Activated CD4-positive, alpha-beta T cell treated with anti-CD3 and anti-CD28 coated beads, Interleukin-2, amount 50 U/mL, for 24 hours (primary cell): ENCODE measurements around the gene DOK6.

Experiments used
- DNase-seq, 2 donors: peaks; one replicate each; pipeline ENCODE4 v3.0.0-alpha.2; 2020; ENCODE audit warnings: low read depth in 1 of 2, low spot score in 1 of 2

Gene DOK6

DNA sequence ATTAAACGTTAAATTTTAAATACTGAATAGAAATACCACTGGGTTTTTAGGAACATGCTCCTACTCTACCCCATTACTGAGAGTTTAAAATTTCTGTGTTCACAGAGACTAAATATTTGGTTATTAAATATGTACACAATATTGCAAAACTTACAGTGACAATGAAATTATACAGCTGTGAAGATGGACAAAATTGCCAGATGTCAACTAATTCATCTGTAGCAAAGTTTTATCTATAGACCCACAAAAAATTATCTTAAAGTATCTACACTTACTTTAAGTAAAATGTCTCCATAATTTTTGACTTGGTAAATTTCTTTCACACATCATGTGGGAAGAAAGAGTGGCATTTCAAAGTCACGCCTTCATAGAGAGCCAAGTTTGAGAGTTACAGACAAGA is 333.8 kb downstream of the DOK6 start:
- no peak for DNase-seq

DNA sequence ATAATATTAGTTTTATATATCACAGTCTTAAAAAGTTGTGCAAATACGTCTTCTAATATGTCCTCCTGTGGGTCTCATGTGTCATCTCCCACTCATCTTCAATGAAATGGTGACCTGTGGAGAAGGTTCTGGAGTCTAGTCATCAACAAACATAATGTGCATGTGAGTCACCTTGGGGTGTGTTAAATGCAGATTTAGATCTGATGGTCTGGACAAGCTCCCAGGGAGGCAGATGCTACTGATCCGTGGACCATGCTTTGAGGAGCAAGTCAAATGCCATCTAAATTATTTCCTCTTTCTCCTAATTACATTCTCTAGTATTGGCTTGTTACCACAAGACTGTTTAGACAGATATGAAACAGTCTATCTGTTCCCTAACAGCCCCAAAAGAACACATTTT is 336.0 kb downstream of the DOK6 start:
- DNase-seq: no peak

GRCh38 chr18:69737851-69738250 is 337.2 kb downstream of the DOK6 start:
- DNase-seq: no peak

DNA sequence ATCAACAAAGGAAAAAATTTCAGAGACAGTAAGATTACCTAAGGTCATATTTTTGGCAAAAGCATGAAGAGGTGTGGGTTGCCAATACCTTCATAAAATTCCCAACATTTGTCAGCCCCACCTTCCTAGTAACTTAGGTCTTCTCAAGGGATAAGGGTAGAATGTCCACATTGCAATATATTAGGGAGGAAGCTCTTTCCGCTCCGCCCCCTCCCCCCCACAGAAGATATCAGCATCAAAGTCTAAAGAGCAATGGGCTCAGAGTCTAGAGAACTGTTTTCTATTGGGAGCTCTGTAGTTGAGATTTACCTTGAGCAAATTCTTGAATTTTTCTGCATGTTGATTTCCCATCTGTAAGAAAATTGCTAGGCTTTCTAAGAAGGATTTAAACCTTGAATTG is 346.7 kb downstream of the DOK6 start:
- DNase-seq: no peak

DNA sequence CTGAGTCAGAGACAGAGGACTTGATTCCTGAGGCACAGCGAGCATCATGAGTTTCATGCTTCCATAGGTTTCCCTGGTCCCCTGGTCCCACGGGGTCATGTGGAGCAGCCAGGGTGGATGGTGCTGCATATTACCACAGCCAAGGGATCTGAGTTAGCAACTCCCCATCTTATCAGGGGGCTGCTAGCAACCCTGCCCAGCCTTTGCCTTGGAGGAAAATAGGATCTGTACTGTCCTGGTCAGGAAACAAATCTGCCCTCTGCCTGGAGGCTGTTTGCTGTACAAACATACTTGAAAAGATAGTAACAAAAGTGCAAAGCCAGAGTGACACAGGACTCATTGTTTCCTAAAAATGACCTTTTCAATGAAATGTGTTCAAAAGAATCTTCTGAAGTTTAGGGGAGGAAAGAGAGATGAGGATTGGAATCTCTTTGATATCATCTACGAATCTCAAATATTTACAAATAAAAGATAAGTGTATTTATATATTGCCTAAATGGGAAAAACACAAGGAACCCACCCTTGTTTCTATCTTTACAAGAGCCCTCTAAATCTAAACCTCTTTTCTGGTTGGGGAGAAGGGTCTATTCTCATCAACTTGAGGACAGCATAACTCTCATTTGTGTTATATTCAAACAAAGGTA is 352.2 kb downstream of the DOK6 start:
- DNase-seq: no peak

DNA sequence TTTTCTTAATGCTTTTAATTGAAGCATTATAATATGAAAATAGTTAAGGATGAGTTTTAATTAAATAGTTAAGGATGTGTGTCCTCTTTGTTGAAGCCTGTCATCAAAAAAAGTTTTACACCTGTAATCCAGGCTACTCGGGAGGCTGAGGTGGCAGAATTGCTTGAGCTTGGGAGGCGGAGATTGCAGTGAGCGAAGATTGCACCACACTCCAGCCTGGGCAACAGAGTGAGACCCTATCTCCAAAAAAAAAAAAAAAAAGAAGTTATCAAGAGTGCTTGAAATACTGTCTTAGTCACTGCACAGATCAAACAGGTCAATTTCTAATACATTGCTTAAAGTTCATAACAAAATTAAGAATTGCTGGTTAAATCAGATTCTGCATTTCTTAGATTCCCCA is 353.4 kb downstream of the DOK6 start:
- no peak for DNase-seq

GRCh38 chr18:69755041-69755440 is 354.4 kb downstream of the DOK6 start:
- DNase-seq: no peak

DNA sequence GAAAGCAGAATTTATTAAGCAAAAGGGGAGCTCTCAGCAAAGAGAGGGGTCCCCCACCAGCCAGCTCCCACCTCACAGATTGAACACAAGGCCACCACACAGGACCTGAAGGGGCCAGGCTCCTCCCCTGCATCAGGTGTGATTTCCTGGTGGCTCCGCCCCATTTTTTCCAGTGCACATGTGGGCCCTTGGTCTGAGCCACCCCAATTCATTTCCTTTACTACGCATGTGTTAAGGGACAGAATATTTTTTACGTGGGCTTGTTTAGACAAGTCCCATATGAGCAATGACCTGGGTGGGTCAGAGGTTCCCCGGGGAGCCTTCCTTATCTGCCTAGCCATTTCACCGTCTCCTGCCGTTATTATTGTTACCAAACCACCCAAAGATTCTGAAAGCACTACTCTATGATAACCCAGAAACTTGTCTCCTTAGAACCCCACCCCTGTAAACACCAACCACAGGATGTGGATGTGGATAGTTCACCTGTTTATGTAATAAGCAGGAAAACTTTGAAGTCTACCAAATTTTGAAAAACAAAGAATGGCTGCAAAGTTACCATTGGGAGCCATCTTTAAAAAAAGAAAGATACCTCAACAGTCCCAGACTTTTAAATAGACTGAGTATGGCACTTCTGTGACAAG is 355.3 kb downstream of the DOK6 start:
- no peak for DNase-seq

GRCh38 chr18:69757733-69758132 is 357.0 kb downstream of the DOK6 start:
- no peak for DNase-seq

DNA sequence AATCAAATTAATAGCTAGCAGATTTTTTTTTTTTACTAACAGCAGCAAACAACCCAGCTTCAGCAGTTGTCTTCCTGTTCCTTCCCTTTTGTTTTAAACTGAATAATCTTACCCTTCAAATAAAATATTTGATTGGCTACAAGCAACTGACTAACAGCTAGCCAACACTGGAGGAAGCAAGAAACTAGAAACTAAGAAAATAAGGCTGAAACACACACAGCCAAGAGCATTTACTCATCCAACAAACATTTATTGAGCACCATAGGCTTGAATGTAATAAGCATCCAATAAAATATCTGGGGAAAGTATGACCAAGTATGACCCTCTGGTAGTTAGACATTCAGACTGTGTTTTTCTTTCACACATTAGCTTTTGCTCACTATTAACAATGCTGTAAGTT is 357.8 kb downstream of the DOK6 start:
- no peak for DNase-seq

GRCh38 chr18:69759046-69759445 is 358.4 kb downstream of the DOK6 start:
- no peak for DNase-seq

- no peak for DNase-seq
Observed at GRCh38 chr18:69763002-69763401, 362.3 kb downstream of the DOK6 start.

DNA sequence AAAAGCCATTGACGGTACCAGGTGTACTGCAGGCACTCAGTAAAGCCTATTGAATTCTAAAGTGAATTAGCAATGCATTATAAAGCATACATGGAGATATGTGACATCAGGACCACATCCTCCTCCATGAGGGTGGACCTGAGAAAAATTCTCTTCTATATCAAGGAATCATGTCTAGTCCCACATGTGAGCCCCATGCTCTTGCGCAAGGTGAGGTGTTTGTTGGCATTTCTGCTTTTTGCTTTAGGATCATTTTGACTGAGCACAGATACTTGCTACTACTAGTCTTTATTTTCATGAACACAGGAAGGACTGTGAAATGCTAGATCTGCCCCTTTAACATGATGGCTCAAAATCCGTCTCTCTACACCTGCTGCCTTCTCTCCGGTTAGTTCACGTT is 363.1 kb downstream of the DOK6 start:
- DNase-seq: no peak

DNA sequence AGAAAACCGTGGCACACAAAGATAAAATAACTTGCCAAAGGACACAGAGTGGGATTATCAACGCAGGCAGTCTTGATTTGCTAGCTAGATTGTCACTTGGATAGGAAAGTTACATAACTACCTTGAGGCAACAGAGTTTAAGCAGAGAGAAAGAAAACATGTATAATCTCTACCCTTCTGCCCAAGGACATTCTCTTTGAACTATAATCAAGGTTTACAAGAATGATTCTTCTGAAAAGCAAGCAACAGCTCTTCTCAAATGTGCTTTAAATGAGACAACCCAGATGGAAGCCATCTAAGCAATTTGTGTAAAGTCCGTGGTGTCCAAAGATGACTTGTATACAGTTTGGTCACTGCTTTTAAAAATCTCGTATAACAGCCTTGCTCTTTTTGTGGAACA is 369.6 kb downstream of the DOK6 start:
- no peak for DNase-seq

- DNase-seq: no peak
Observed at GRCh38 chr18:69774831-69775230, 374.1 kb downstream of the DOK6 start.

DNA sequence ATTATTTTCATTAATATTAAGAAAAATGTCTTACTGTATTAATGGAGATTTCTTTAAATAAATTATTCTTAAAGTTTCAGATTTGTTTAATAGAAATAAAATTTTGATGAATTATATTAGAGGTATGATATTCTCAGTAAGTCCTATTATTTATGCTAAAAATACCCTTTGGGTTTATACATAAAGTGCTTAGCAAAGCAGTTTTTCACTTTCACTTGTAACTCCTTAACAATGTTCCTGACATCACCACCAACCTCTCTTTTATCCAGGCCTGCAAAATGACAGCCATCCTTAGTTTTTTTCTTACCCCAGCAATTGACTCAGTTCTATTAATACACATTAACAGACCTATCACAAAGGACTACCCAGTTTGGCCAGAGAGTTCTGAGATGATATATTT is 376.6 kb downstream of the DOK6 start:
- DNase-seq: no peak

- DNase-seq: no peak
Observed at GRCh38 chr18:69778680-69779079, 378.0 kb downstream of the DOK6 start.

GRCh38 chr18:69780851-69781250 is 380.2 kb downstream of the DOK6 start:
- DNase-seq: no peak

- DNase-seq: no peak
Observed at GRCh38 chr18:69784815-69785214, 384.1 kb downstream of the DOK6 start.

DNA sequence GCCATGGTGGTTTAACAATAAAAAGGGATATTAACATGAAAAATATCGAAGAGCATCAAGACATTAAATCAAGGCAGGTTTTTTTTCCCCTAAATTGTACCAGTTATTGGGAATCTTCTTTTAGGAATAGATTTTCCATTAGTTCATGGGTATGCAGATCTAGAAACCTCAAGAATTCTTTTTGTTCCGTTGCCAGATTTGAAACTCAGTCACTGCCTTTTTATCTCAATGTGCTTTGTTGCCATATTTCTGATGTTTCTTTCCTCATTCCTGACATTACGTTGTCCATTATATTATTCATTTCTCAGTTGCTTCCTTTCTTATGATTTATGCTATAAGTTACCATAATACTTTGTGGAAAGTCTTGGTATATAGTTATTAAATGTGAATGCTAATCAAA is 384.8 kb downstream of the DOK6 start:
- no peak for DNase-seq

GRCh38 chr18:69786427-69786826 is 385.7 kb downstream of the DOK6 start:
- no peak for DNase-seq

DNA sequence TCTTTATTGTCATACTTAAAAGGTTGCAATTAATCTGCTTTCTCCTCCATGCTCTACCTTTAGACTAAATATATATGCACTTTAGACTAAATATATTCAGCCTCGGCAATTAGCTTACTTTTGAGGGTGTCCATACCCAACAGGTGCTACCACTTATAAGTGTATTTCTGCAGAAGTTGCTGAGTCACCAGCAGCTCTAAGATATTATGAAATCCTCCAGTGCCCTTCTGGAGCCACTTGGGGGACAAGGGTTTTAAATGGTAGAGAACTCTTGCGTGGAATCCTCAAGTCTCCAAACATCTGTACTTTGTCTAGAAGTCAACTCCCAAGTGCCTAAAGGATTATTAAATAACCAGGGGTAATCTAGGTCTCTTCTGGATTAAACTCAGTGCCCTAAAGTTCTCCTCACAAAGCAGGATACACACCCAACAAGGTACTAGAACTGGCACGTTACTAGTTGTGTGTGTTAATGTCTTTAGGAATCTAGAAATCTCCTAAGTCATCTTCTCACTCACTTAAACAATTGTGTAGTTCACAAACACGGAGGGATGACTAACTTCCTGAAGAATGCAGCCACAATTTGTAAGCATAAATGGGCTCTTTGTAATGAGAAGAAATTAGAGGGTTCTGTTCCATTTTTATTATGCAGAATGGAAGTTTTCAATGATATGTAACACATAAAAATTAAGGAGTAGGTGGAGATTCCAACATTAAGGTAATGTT is 387.3 kb downstream of the DOK6 start:
- no peak for DNase-seq

GRCh38 chr18:69789794-69790193 is 389.1 kb downstream of the DOK6 start:
- no peak for DNase-seq
